SKM-1 treated with dmso at 0.1 percent for 144 hours (cell line): ENCODE results near the gene SLC39A10.
"Not testable (repeated sequence)": the region's sequence is repeated elsewhere in the genome, so short reads cannot be mapped to it uniquely, and the experiment has no call there.

ENCODE experiments used
- DNase-seq: peaks from one replicate; lab custom pipeline; 2025; ENCODE audit not compliant: unreplicated experiment; lab: John Stamatoyannopoulos, UW

The SLC39A10 gene

GRCh38 chr2:195644708-195645107 is 12.3 kb upstream of the SLC39A10 start:
- not testable (repeated sequence) for DNase-seq

- no peak for DNase-seq
Measured at GRCh38 chr2:195645413-195645812, 11.6 kb upstream of the SLC39A10 start.

GRCh38 chr2:195646424-195646823 is 10.6 kb upstream of the SLC39A10 start:
- DNase-seq: no peak

- peak; percentile 37 for DNase-seq
Measured at GRCh38 chr2:195647302-195647701, 9.7 kb upstream of the SLC39A10 start.

GRCh38 chr2:195648370-195648769 is 8.7 kb upstream of the SLC39A10 start:
- DNase-seq: not testable (repeated sequence)

- peak; percentile 48 for DNase-seq
Measured at GRCh38 chr2:195648787-195649186, 8.2 kb upstream of the SLC39A10 start.

- peak; percentile 74 for DNase-seq
Measured at GRCh38 chr2:195649629-195650190, 7.3 kb upstream of the SLC39A10 start.

GRCh38 chr2:195651046-195651445 is 6.0 kb upstream of the SLC39A10 start:
- peak; percentile 53 for DNase-seq

GRCh38 chr2:195652911-195653310 is 4.1 kb upstream of the SLC39A10 start:
- DNase-seq: no peak

- peak; percentile 82 for DNase-seq
Measured at GRCh38 chr2:195656161-195656858, 716 bp upstream of the SLC39A10 start.

GRCh38 chr2:195657634-195658540 is 861 bp downstream of the SLC39A10 start:
- DNase-seq: peak; percentile 45

- peak; percentile 45 for DNase-seq
Measured at GRCh38 chr2:195658541-195658890, 1.5 kb downstream of the SLC39A10 start.

- DNase-seq: peak; percentile 38
Measured at GRCh38 chr2:195659114-195659513, 2.1 kb downstream of the SLC39A10 start.

GRCh38 chr2:195659982-195660890 is 3.2 kb downstream of the SLC39A10 start:
- peak; percentile 47 for DNase-seq

- no peak for DNase-seq
Measured at GRCh38 chr2:195662138-195662537, 5.1 kb downstream of the SLC39A10 start.

- no peak for DNase-seq
Measured at GRCh38 chr2:195663007-195663406, 6.0 kb downstream of the SLC39A10 start.

- DNase-seq: no peak
Measured at GRCh38 chr2:195664528-195664927, 7.5 kb downstream of the SLC39A10 start.

GRCh38 chr2:195665153-195665552 is 8.1 kb downstream of the SLC39A10 start:
- not testable (repeated sequence) for DNase-seq

GRCh38 chr2:195666113-195666712 is 9.2 kb downstream of the SLC39A10 start:
- DNase-seq: no peak

GRCh38 chr2:195667974-195668373 is 10.9 kb downstream of the SLC39A10 start:
- no peak for DNase-seq
